Hepatocyte (in vitro differentiated cells): ENCODE data around the gene LRRK1. TPM values are rescaled to one million over a fixed set of nuclear protein-coding genes. Genes with fewer than 3 reads are reported as not detected.
A peak's percentile ranks its signal among the peaks of the same experiment; 100 is the strongest.

Experiments
- DNase-seq: peaks from one replicate; pipeline ENCODE4 v3.0.0-alpha.2; 2016; ENCODE audit warnings: low spot score
- H2AFZ ChIP-seq: fragments of 200-600 bp; sonication (generic); 2 replicates; pipeline ENCODE4 v1.6.0; 2016; ENCODE audit warnings: antibody characterized with exemption, mild to moderate bottlenecking
- H3K27ac ChIP-seq: fragments of 200-600 bp; sonication (generic); 2 replicates; pipeline ENCODE4 v1.5.1; 2016; ENCODE audit warnings: mild to moderate bottlenecking
- H3K27me3 ChIP-seq: fragments of 200-600 bp; sonication (generic); 2 replicates; pipeline ENCODE4 v1.6.1; 2016
- H3K36me3 ChIP-seq: fragments of 200-600 bp; sonication (generic); replicated peaks from 2 replicates; pipeline ENCODE4 v1.5.1; 2016; ENCODE audit warnings: low read depth; ENCODE audit not compliant: insufficient read depth
- H3K4me1 ChIP-seq: fragments of 200-600 bp; sonication (generic); 2 replicates; pipeline ENCODE4 v1.5.1; 2016; ENCODE audit warnings: mild to moderate bottlenecking, moderate library complexity; ENCODE audit not compliant: insufficient read depth
- H3K4me2 ChIP-seq: fragments of 200-600 bp; sonication (generic); 2 replicates; pipeline ENCODE4 v1.6.0; 2016
- H3K4me3 ChIP-seq: fragments of 200-600 bp; sonication (generic); 2 replicates; pipeline ENCODE4 v1.5.1; 2016; ENCODE audit warnings: mild to moderate bottlenecking
- H3K79me2 ChIP-seq: fragments of 200-600 bp; sonication (generic); 2 replicates; pipeline ENCODE4 v1.6.0; 2017; ENCODE audit warnings: mild to moderate bottlenecking
- H3K9me2 ChIP-seq: fragments of 200-600 bp; sonication (generic); replicated peaks from 2 replicates; pipeline ENCODE4 v1.6.0; 2017; ENCODE audit warnings: mild to moderate bottlenecking; ENCODE audit not compliant: insufficient read depth
- H3K9me3 ChIP-seq: fragments of 200-600 bp; sonication (generic); 2 replicates; pipeline ENCODE4 v1.5.1; 2016; ENCODE audit warnings: low read depth, mild to moderate bottlenecking
- H4K20me1 ChIP-seq: fragments of 200-600 bp; sonication (generic); 2 replicates; pipeline ENCODE4 v1.6.0; 2016; ENCODE audit warnings: mild to moderate bottlenecking; ENCODE audit not compliant: insufficient read depth, poor library complexity, severe bottlenecking
- CTCF ChIP-seq: fragments of 200-600 bp; sonication (generic); IDR thresholded peaks from 2 replicates; pipeline ENCODE4 v1.5.1; 2016; ENCODE audit warnings: antibody characterized with exemption, mild to moderate bottlenecking; ENCODE audit not compliant: poor library complexity
- EZH2 ChIP-seq: fragments of 200-600 bp; sonication (generic); IDR thresholded peaks from 2 replicates; pipeline ENCODE4 v1.6.1; 2016; ENCODE audit warnings: antibody characterized with exemption, mild to moderate bottlenecking, borderline replicate concordance
- EZH2phosphoT487 ChIP-seq: fragments of 200-600 bp; sonication (generic); IDR thresholded peaks from one replicate; pipeline ENCODE4 v1.6.1; 2018; ENCODE audit warnings: antibody characterized with exemption, mild to moderate bottlenecking, low read depth, moderate library complexity; ENCODE audit not compliant: unreplicated experiment, severe bottlenecking
- WGBS: methylation state at CpG from one replicate; pipeline ENCODE4 v1.1.6; 2016; ENCODE audit warnings: low lambda C conversion rate; ENCODE audit errors: missing lambda C conversion rate; 5-methylcytosine and 5-hydroxymethylcytosine counted together
- polyA plus RNA-seq: library from polyadenylated mRNA; unstranded; fragments of >200 nt; fragmentation: Nextera tagmentation; extraction: Ambion mirVana; gene quantifications from 2 replicates; pipeline ENCODE4 v1.2.1, GENCODE V29; 2016
- total RNA-seq: library from RNA; depleted of rRNA; stranded (reverse); fragments of >200 nt; gene quantifications from 2 replicates; pipeline ENCODE4 v1.2.3, GENCODE V29; 2014

LRRK1 gene
- total and polyA plus RNA-seq, 2 experiments from 2014 or later, result 2.1 TPM

DNA sequence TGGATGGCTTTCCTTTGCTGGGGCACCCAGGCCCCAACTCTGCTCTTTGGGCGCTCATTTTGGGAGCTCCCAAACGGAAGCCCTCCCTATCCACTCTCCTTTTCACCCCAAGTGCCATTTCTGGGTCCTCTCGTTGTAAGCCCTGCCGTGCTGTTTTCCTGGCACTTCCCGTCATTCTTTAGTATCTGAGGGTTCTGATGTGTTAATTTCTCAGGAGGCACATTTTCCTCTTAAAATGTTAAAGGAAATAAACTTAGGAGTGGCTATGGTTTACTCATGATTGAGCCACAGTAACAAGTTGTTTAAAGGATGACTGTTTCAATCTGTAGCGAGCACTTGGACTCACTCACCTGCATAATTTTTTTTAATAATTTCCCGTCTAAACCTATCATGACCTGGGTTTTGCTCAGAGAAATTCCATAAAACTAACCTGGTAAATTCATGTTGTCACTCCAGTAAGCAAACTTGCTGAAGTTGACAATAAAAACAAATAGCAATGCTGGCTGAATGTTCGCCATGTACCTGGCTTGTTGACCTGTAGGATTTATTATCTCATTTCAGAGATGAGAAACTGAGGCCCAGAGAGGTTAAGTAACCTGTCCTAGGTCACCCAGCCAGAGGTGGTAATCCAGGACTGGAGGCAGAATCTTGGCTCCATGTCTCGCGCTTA lies 29.0 kb upstream of the LRRK1 start:
- no peaks in the 10 kb centered on the region for H3K9me2 ChIP-seq
- peaks cover 12% of the 10 kb centered on the region for H3K4me1 ChIP-seq
- no peak overlapping the region for H2AFZ ChIP-seq
- peak overlapping the region; percentile 34 for H3K4me2 ChIP-seq
- no peaks in the 10 kb centered on the region for H4K20me1 ChIP-seq
- no peak overlapping the region for H3K4me3 ChIP-seq
- TF ChIP-seq EZH2phosphoT487 (no peak), EZH2 (no peak), CTCF (no peak)
- no peak for DNase-seq
- H3K27ac ChIP-seq, result no peak overlapping the region
- no peaks in the 10 kb centered on the region for H3K36me3 ChIP-seq
- H3K27me3 ChIP-seq, result peaks cover 8% of the 10 kb centered on the region
- 88% methylated on average over 10 of the region's 10 CpGs for WGBS
- H3K9me3 ChIP-seq, result no peaks in the 10 kb centered on the region
- H3K79me2 ChIP-seq, result no peaks in the 10 kb centered on the region

DNA sequence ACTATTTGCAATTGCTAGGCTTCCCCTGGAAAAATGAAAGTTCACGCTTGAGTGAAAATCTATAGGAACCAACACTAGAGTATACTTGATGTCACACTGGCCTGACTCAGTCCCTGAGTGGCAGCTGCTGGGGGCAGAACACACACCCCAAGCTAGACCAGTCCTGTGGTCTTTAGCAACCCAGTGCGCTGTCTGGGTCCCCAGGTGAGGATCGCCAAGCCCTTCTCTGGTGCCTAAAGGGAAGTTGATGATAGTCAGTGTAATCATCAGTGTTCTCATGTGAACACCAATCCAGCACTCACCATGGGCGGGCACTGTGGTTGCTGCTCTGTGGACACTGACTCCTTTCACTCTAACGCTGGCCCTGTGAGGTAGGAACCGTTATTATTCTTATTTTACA lies 28.3 kb upstream of the LRRK1 start:
- Histone ChIP-seq H3K27ac (no peak overlapping the region), H4K20me1 (no peaks in the 10 kb centered on the region), H3K27me3 (peaks cover 6% of the 10 kb centered on the region), H3K4me2 (no peak overlapping the region), H3K4me1 (peaks cover 12% of the 10 kb centered on the region), H3K9me2 (no peaks in the 10 kb centered on the region), H2AFZ (no peak overlapping the region), H3K9me3 (no peaks in the 10 kb centered on the region), H3K36me3 (no peaks in the 10 kb centered on the region), H3K79me2 (no peaks in the 10 kb centered on the region), H3K4me3 (no peak overlapping the region)
- TF ChIP-seq EZH2, result no peak
- TF ChIP-seq EZH2phosphoT487, result no peak
- no peak for TF ChIP-seq CTCF
- no peak for DNase-seq
- WGBS, result 94% methylated on average over 6 of the region's 6 CpGs

- no peak overlapping the region for H2AFZ ChIP-seq
- H4K20me1 ChIP-seq, result no peaks in the 10 kb centered on the region
- H3K79me2 ChIP-seq, result no peaks in the 10 kb centered on the region
- H3K4me1 ChIP-seq, result peaks cover 12% of the 10 kb centered on the region
- no peak overlapping the region for H3K4me2 ChIP-seq
- H3K27ac ChIP-seq, result no peak overlapping the region
- no peak overlapping the region for H3K4me3 ChIP-seq
- DNase-seq, result no peak
- TF ChIP-seq EZH2, result no peak
- no peak for TF ChIP-seq EZH2phosphoT487
- TF ChIP-seq CTCF, result no peak
- WGBS, result 84% methylated on average over 21 of the region's 21 CpGs
- H3K36me3 ChIP-seq, result no peaks in the 10 kb centered on the region
- no peaks in the 10 kb centered on the region for H3K9me3 ChIP-seq
- H3K9me2 ChIP-seq, result no peaks in the 10 kb centered on the region
- H3K27me3 ChIP-seq, result peaks cover 5% of the 10 kb centered on the region
These were observed 27.7 kb upstream of the LRRK1 start for GRCh38 chr15:100891307-100892012.
